GM19238 (cell line): ENCODE data around the gene MED1.
"Not testable (repeated sequence)": the region's sequence is repeated elsewhere in the genome, so short reads cannot be mapped to it uniquely, and the experiment has no call there.

Experiments used
- DNase-seq: peaks from one replicate; pipeline ENCODE4 v3.0.0; 2011; ENCODE audit warnings: low spot score; ENCODE audit not compliant: insufficient read length

The MED1 gene

DNA sequence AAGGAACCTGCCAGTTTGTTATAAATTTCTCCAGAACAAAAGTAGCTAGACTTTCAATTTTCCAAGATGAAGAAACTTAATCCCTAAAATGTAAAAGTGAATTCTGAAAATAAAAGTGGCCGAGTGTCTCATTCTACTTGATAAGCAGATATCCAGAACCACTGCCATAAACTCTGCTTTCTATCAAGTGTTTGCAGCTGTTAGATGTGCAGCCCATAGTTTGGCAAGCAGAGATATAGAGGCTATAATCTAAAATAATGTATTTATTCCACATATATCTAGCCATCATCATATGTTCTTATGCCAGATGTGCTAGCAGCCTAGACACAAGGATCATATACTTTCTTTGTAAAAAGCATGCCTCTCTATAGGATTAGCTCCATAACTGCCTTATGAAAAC lies 34.9 kb downstream of the MED1 start:
- no peak for DNase-seq

DNA sequence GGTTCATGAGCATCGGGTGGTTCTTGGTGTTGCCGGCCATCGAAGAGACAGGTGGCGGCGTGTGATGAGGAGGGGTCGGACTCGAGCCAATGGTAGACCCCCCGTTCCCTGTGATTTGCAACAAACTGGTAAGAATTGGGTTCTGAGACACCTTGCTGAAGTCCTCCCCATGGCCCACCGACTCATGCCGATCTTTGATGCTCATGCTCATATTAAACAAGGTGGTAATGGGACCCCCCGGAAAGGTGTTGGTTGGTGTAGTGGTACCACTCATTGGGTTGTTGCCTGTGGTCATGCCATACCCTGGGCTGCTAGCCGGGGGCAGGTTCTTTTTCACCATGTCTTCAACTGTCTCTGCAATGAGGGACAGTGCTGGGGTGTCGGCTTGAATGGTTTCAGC lies 40.8 kb downstream of the MED1 start:
- no peak for DNase-seq

DNA sequence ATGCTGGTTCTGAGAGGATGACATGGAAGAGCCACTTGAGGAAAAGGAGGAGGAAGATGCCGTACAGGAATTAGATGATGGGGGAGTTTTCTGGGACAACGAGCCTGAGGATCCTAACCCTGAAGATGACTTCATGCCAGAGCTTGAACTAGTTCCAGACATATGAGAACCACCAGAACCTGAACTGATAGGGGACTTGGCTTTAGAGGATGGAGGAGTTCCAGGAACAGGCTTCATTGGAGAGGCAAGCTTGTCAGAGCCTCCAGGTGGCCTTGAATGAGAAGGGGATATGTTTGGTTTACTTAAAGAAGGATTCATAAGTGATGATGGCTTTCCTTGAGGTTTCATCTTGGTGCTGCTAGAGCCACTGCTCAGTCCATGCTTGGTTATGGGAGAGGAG lies 42.7 kb downstream of the MED1 start:
- no peak for DNase-seq

DNA sequence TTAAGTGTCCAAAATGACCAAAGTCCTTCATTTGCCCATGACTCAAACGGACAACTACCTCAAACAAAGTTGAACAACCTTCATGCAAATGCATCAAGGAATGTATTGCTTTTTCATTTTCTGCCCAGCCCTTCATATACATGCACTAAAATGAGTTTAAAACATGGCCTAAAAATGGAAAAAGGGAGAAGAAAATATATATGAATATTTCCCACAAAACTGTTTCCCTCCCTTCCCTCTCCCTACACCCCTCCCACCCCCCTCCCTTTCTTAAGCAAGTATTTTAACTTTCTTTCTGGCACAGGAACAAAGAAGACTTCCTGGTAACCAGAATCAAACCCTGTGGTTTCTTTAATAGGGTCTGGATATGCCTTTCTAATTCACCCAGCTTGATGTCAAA lies 44.1 kb downstream of the MED1 start:
- no peak for DNase-seq

DNA sequence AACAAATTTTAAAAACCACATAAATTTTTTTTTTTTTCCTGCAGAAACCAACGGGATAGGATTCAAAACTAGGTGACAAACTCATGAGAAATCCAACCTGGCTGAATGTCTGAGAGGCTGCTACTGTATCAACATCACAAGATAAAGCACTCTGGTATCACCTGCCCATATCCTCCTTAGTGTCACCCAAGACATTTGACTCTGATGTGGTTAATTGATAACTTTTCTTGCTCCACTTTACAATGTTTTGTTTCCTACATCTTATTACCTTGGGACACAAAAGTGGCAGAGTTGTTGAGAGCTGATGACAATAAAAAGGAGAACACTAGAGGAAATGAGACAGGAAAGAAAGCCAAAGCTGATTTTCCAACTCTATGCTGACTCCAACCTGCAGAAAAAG lies 45.6 kb downstream of the MED1 start:
- DNase-seq = no peak

- no peak for DNase-seq
Measured at GRCh38 chr17:39404542-39405378, 46.3 kb downstream of the MED1 start.

DNA sequence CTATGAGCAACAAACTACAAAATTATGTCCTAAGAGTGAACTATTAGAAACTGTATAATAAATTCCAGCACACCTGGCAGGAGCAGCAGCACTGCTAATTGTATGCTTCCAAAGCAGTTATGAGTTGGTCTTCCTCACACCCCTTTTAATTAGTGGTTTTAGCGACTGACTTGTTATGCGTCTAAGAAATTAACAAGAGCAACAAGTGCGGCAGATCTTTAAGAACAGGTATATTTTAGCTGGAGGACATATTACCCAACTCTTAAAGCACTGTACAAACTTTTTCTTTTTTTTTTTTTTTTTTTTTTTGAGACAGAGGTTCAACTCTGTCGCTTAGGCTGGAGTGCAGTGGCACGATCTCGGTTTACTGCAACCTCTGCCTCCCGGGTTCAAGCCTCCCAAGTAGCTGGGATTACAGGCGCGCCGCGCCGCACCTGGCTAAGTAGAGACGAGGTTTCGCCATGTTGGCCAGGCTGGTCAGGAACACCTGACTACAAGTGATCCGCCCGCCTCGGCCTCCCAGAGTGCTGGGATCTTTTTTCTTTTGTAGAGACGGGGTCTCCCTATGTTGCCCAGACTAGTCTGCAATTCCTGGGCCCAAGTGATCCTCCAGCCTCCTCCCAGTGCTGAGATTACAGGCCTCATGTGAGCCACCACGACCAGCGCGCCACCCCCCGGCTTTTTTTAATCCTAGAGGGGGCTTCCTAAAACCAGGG lies 48.0 kb downstream of the MED1 start:
- no peak for DNase-seq

- peak; percentile 91 for DNase-seq
Measured at GRCh38 chr17:39402244-39402889, 48.7 kb downstream of the MED1 start.

GRCh38 chr17:39401412-39402243 lies 49.4 kb downstream of the MED1 start, which contains the start of gene FBXL20:
FBXL20 (minus strand) TSS chr17:39401626; CDS start chr17:39401402, 224 bp downstream.
- peak; percentile 94 for DNase-seq

DNA sequence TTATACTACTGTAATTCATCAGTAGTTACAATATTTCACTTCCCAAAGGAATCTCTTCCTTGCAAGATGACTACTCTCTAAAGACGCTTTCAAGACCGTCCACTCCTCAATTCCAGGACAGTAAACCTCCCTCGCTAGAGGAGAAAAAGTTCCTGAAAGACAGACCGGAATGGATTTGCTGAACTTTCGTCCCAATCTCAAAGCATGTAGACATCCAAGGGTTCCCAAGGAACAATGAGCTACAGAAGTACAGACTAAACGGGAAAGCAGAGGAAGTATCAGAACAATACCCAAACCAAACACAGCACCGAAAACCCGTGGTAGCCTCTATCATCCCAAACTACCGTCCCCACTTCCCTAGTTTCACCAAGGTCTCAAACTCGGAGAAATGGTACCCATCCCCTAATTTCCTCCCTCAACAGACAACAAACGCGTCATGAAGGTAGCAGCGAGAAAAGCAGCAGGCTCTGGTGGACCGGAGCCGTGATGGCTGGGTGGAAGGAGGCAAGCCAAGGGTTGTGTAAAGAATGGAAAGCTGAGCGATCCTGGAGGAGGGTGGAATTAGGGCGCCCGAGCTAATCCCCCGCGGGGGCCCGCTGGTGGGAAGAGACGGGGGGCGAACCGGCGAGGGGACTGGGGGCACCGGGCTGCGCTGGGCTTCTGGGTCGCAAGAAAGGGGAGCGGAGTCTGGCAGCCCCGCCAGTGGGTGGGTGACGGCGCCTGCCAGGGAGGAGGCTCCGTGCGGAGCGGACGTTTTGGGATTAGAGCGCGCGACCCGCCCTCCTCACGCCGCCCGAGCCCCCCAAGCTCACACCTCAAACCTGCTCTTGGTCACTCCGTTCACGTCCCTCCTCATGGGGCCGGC lies 50.3 kb downstream of the MED1 start:
- DNase-seq = no peak

DNA sequence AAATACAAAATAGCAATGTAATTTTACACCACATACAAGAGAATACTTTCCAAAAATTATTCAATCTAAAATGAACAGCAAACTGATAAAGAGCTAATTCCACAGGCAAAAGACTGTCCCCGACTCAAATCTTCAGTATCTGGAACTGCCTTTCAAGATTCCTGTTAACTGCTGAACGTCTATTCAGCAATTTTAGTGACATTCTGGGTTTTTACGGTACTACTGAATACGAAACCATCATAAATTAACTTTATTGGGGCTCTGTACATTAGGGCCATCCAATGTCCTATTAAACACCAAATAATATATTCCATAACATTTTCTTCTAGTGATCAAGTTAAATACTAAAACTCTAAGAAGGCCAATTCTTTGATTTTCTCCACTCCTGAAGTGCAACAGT lies 51.3 kb downstream of the MED1 start:
- DNase-seq = no peak

DNA sequence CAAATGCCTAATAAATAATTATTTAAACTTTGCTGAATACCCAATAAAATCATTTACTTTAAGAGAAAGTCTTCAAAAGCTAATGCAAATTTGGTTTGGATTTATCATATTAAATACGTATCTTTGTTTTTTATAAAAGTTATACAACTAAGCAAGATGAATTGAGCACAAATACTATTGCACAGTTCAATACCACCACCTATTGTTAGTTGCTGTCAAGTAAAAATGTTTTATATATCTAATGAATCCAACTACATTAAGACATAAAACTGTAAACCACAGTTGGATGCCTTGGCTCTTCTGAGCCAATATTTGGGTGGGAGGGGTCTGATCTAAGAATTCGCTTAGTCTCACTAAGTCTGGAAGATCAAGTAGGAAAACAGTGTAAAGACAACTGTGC lies 57.3 kb downstream of the MED1 start:
- no peak for DNase-seq

GRCh38 chr17:39391448-39391847 lies 59.6 kb downstream of the MED1 start:
- DNase-seq = no peak

DNA sequence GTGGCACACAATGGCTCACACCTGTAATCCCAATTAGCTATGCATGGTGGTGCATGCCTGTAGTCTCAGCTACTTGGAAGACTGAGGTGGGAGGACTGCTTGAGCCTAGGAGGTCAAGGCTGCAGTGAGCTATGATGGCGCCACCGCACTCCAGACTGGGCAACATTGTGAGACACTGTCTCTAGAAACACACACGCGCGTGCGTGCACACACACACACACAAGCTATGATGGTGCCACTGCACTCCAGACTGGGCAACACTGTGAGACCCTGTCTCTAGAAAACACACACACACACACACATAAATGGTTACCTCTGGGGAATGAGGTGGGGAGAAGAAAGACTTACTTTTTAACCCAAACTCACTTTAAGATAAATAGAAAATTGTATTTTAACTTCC lies 66.0 kb downstream of the MED1 start:
- no peak for DNase-seq

DNA sequence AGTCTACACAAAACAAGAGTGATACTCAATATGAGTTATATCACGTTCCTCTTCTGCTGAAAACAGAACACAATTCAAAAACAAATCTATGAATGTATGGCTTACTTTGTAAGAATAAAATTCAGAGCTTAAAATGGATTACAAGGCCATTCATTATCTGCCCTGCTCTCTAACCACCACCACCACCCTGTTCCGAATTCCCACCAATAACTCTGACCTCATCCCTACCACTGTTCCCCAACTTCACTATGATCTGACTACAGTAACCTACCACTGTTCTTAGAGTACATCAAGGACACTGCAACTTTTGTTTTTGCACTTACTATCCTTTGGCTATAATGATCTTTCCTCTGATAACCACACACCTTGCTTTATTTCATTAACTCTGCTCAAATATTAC lies 70.9 kb downstream of the MED1 start:
- DNase-seq = no peak

- no peak for DNase-seq
Measured at GRCh38 chr17:39376434-39376833, 74.6 kb downstream of the MED1 start.

- DNase-seq = not testable (repeated sequence)
Measured at GRCh38 chr17:39367805-39368204, 83.3 kb downstream of the MED1 start.

DNA sequence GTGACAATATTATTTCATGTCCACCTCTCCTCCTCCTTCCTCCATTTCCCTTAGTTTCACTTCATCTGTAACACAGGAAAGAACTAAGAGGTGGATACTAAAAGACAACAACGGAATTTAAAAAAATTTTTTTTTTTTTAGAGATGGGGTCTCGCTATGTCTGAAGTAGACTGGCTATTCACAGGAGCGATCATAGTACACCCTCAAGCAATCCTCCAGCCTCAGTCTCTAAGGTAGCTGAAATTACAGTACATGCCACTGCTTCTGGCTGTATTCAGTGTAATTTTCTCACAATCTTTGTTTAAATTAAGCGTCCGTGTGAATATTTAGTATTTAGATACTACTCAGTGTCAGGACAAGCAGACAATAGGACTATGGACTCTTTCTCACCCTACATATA lies 85.2 kb downstream of the MED1 start:
- no peak for DNase-seq

GRCh38 chr17:39365242-39365641 lies 85.8 kb downstream of the MED1 start:
- no peak for DNase-seq

DNA sequence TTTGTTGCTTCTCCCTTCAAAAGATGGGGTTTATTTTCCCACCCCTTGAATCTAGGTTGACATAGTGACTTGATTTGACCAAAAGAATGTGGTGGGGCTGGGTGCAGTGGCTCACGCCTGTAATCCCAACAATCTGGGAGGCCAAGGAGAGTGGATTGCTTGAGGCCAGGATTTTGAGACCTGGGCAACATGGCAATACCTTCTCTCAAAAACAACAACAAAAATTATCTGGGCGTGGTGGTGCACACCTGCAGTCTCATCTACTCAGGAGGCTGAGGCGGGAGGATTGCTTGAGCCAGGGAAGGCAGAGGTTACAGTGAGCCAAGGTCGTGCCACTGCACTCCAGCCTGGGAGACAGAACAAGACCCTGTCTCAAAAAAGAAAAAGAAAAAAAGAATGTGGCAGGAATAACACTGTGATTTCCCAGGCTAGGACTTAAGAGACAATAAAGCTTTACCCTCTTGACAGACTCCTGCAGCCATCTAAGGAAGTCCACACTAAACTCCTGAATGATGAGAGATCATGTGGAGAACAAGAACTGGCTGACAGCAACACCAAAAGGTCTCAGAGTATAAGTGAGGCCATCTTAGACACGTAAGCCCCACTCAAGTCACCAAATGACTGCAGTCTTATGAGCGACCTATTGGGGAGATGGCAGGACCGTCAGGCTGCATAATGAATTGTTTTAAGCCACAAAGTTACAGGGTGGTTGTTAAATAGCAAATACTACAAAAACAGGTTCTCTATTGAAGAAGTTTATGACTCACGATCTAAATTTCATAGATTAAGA lies 86.6 kb downstream of the MED1 start:
- DNase-seq = no peak
